CD14-positive monocyte (primary cell): ENCODE measurements around the gene CDKAL1. TPM values are rescaled to one million over a fixed set of nuclear protein-coding genes. Genes with fewer than 3 reads are reported as not detected.

ENCODE experiments used
- DNase-seq, 3 donors: peaks; one replicate each; pipeline ENCODE4 v3.0.0-alpha.2; 2011 to 2022
- H2AFZ ChIP-seq: 2 replicates; pipeline ENCODE4 v1.6.0; 2012; ENCODE audit warnings: mild to moderate bottlenecking, low read depth, low read length, inconsistent platforms; ENCODE audit not compliant: insufficient read depth, poor library complexity, severe bottlenecking
- H3K27ac ChIP-seq, 2 donors: 1 replicate in 1 of 2; 2 replicates in 1 of 2; pipeline ENCODE4 v1.5.1; 2012 to 2013; ENCODE audit warnings: low read length in 2 of 2, control low read depth in 1 of 2, inconsistent platforms in 1 of 2, low read depth in 1 of 2, mild to moderate bottlenecking in 1 of 2
- H3K27me3 ChIP-seq, 2 donors: one replicate each; pipeline versions ENCODE4 v1.6.0 to v1.6.1; 2011 to 2013; ENCODE audit warnings: low read length in 2 of 2; ENCODE audit not compliant: control insufficient read depth in 2 of 2, insufficient read depth in 2 of 2
- H3K36me3 ChIP-seq, 2 donors: replicated peaks in 1 of 2; 1 replicate in 1 of 2; 2 replicates in 1 of 2; pipeline versions ENCODE4 v1.5.1 to v1.6.1; 2012 to 2013; ENCODE audit warnings: low read length in 2 of 2, control low read depth in 1 of 2, inconsistent platforms in 1 of 2, mild to moderate bottlenecking in 1 of 2; ENCODE audit not compliant: insufficient read depth in 2 of 2, control insufficient read depth in 1 of 2
- H3K4me1 ChIP-seq, 2 donors: 1 replicate in 1 of 2; 2 replicates in 1 of 2; pipeline versions ENCODE4 v1.5.1 to v1.6.1; 2012 to 2013; ENCODE audit warnings: low read length in 2 of 2, control low read depth in 1 of 2, inconsistent platforms in 1 of 2, mild to moderate bottlenecking in 1 of 2, moderate library complexity in 1 of 2; ENCODE audit not compliant: insufficient read depth in 2 of 2, control insufficient read depth in 1 of 2
- H3K4me2 ChIP-seq: replicated peaks from 2 replicates; pipeline ENCODE3; 2012; ENCODE audit warnings: low read length, moderate library complexity, mild to moderate bottlenecking; ENCODE audit not compliant: poor library complexity, severe bottlenecking; ENCODE audit errors: extremely low read depth
- H3K4me3 ChIP-seq, 3 experiments: fragments of 200-600 bp in 1 of 3; sonication (generic) in 1 of 3; replicated peaks in 1 of 3; 1 replicate in 2 of 3; 2 replicates in 1 of 3; pipeline ENCODE4 v1.5.1; 2011 to 2013; ENCODE audit warnings: low read length in 3 of 3, mild to moderate bottlenecking in 3 of 3, control low read depth in 2 of 3, low read depth in 2 of 3, inconsistent platforms in 1 of 3, moderate library complexity in 1 of 3
- H3K79me2 ChIP-seq: 2 replicates; pipeline ENCODE4 v1.6.0; 2012; ENCODE audit warnings: mild to moderate bottlenecking, control low read depth, inconsistent platforms, low read length, moderate library complexity; ENCODE audit not compliant: insufficient read depth
- H3K9ac ChIP-seq: 2 replicates; pipeline ENCODE4 v1.6.0; 2017; ENCODE audit warnings: low read length, mild to moderate bottlenecking; ENCODE audit not compliant: insufficient read depth, poor library complexity, severe bottlenecking
- H3K9me3 ChIP-seq, 2 donors: replicated peaks in 1 of 2; 1 replicate in 1 of 2; 2 replicates in 1 of 2; pipeline versions ENCODE4 v1.5.1 to v1.6.1; 2012 to 2013; ENCODE audit warnings: low read length in 2 of 2, control low read depth in 1 of 2; ENCODE audit not compliant: control insufficient read depth in 1 of 2, insufficient read depth in 1 of 2
- H4K20me1 ChIP-seq: 2 replicates; pipeline ENCODE4 v1.6.0; 2012; ENCODE audit warnings: mild to moderate bottlenecking, low read length, control low read depth, moderate library complexity; ENCODE audit not compliant: insufficient read depth
- H3K27ac Mint-ChIP-seq, 7 donors: one replicate each; pipeline ENCODE4 v1.8.0; 2020; ENCODE audit warnings: mild to moderate bottlenecking in 7 of 7, mixed read lengths in 7 of 7, moderate library complexity in 6 of 7, inconsistent platforms in 2 of 7
- H3K27me3 Mint-ChIP-seq, 3 donors: one replicate each; pipeline ENCODE4 v1.8.0; 2021 to 2022; ENCODE audit warnings: low read depth in 3 of 3, mild to moderate bottlenecking in 3 of 3, mixed read lengths in 3 of 3, moderate library complexity in 3 of 3, inconsistent platforms in 1 of 3
- H3K36me3 Mint-ChIP-seq, 2 donors: one replicate each; pipeline ENCODE4 v1.8.0; 2020; ENCODE audit warnings: mixed read lengths in 2 of 2, inconsistent platforms in 1 of 2, mild to moderate bottlenecking in 1 of 2
- H3K4me1 Mint-ChIP-seq: one replicate; pipeline ENCODE4 v1.8.0; 2020; ENCODE audit warnings: mild to moderate bottlenecking, mixed read lengths
- H3K4me3 Mint-ChIP-seq, 2 donors: one replicate each; pipeline ENCODE4 v1.8.0; 2020; ENCODE audit warnings: mild to moderate bottlenecking in 2 of 2, mixed read lengths in 2 of 2, moderate library complexity in 1 of 2
- H3K9me3 Mint-ChIP-seq, 7 donors: one replicate each; pipeline ENCODE4 v1.8.0; 2020 to 2022; ENCODE audit warnings: mixed read lengths in 7 of 7, mild to moderate bottlenecking in 6 of 7, moderate library complexity in 6 of 7, inconsistent platforms in 2 of 7
- WGBS: methylation state at CpG from one replicate; pipeline ENCODE4 v1.1.5; 2013; ENCODE audit warnings: missing lambda C conversion rate; ENCODE audit not compliant: insufficient coverage; 5-methylcytosine and 5-hydroxymethylcytosine counted together
- intact Hi-C, 2 donors: fragments of 100-400 bp; cut with micrococcal nuclease; formaldehyde crosslinking; loops; one replicate each; pipeline versions ENCODE4 v1.15.0 to v1.15.1; 2023
- polyA plus RNA-seq, 3 donors: library from polyadenylated mRNA; depleted of rRNA in 1 of 3; unstranded in 2 of 3; stranded (reverse) in 1 of 3; fragments of 300-500 nt in 2 of 3; fragments of >200 nt in 1 of 3; fragmentation: Illumina TruSeq in 2 of 3; gene quantifications; 1 replicate in 2 of 3; 2 replicates in 1 of 3; pipeline ENCODE4 v1.2.3, GENCODE V29; 2012 to 2021
- TF ChIP-seq, protein P1 (sequence below): fragments of 200-600 bp; IDR thresholded peaks from one replicate; pipeline ENCODE4 v1.8.0; 2022; ENCODE audit warnings: antibody characterized with exemption, mild to moderate bottlenecking

Gene CDKAL1
- polyA plus RNA-seq, 3 donors: 3.2 to 12.4 (median 8.3) TPM

DNA sequence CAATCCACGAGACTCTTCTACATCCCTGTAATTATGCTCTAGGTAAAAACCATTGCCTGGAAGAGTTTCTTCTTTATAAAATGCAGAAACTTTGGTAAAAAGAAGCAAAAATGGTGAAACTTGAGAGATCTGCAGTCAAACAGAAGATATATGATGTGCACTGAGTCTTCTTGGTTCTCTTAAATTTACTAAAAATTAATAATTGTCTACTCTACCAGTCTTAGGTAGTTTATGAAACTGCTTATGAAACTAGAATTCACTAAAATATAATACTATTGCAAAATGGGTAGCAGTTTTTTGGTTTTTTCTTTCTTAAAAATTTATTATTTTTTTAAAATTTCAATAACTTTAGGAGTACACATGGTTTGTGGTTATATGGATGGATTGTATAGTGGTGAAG, 540.2 kb downstream of the CDKAL1 start:
- H2AFZ ChIP-seq: no peak overlapping the region
- H3K27ac ChIP-seq: no peak overlapping the region
- H3K4me1 Mint-ChIP-seq: no peaks in the 10 kb centered on the region
- H3K36me3 Mint-ChIP-seq: peaks cover 7 to 29% of the 10 kb centered on the region in 2 donors
- H3K27me3 Mint-ChIP-seq: no peaks in the 10 kb centered on the region
- H3K79me2 ChIP-seq: no peaks in the 10 kb centered on the region
- peaks cover 7 to 15% of the 10 kb centered on the region in 2 donors for H3K9me3 ChIP-seq
- peaks cover 14 to 31% (median 25%) of the 10 kb centered on the region in 7 donors for H3K9me3 Mint-ChIP-seq
- H3K36me3 ChIP-seq: no peaks in the 10 kb centered on the region
- H3K9ac ChIP-seq: no peak overlapping the region
- H4K20me1 ChIP-seq: no peaks in the 10 kb centered on the region
- no CpG with 5 or more reads among the region's 1 CpG for WGBS
- no peaks in the 10 kb centered on the region for H3K4me1 ChIP-seq
- no peak overlapping the region for H3K4me3 Mint-ChIP-seq
- DNase-seq: no peak
- TF ChIP-seq, protein P1, sequence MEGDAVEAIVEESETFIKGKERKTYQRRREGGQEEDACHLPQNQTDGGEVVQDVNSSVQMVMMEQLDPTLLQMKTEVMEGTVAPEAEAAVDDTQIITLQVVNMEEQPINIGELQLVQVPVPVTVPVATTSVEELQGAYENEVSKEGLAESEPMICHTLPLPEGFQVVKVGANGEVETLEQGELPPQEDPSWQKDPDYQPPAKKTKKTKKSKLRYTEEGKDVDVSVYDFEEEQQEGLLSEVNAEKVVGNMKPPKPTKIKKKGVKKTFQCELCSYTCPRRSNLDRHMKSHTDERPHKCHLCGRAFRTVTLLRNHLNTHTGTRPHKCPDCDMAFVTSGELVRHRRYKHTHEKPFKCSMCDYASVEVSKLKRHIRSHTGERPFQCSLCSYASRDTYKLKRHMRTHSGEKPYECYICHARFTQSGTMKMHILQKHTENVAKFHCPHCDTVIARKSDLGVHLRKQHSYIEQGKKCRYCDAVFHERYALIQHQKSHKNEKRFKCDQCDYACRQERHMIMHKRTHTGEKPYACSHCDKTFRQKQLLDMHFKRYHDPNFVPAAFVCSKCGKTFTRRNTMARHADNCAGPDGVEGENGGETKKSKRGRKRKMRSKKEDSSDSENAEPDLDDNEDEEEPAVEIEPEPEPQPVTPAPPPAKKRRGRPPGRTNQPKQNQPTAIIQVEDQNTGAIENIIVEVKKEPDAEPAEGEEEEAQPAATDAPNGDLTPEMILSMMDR: no peak
- H3K27ac Mint-ChIP-seq: no peak overlapping the region
- intact Hi-C loops: no loop called here
- H3K4me2 ChIP-seq: no peak overlapping the region
- no peaks in the 10 kb centered on the region for H3K27me3 ChIP-seq
- H3K4me3 ChIP-seq: no peak overlapping the region

DNA sequence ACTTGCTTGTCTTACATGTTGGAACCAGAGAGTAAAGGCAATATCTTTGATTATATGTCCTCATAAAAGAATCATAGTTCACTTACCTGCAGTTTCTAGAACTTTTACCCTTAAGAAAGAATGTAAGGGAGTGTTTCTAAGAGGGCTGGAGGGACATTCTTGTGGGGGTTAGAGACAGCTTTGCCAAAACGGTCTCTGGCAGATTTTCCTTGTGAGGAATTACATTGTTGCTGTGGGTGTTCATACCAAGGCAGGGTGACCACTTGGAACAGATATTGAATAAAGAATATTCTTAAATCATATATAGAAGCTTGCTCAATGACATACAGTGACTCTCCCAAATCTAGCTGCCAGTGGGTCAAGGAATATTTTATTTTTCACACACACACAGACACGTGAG, 541.7 kb downstream of the CDKAL1 start:
- Mint-ChIP-seq H3K9me3 (peaks cover 10 to 30% (median 18%) of the 10 kb centered on the region in 7 donors), H3K4me3 (no peak overlapping the region), H3K4me1 (no peaks in the 10 kb centered on the region), H3K27me3 (no peaks in the 10 kb centered on the region), H3K36me3 (peaks cover 9 to 29% of the 10 kb centered on the region in 2 donors), H3K27ac (no peak overlapping the region)
- intact Hi-C loops: no loop called here
- no peaks in the 10 kb centered on the region for H3K36me3 ChIP-seq
- H2AFZ ChIP-seq: no peak overlapping the region
- no peak overlapping the region for H3K4me3 ChIP-seq
- H3K27ac ChIP-seq: no peak overlapping the region
- no peaks in the 10 kb centered on the region for H3K79me2 ChIP-seq
- no peaks in the 10 kb centered on the region for H3K27me3 ChIP-seq
- H3K4me2 ChIP-seq: no peak overlapping the region
- TF ChIP-seq, protein P1: no peak
- no CpG with 5 or more reads among the region's 2 CpGs for WGBS
- no peaks in the 10 kb centered on the region for H3K4me1 ChIP-seq
- no peak for DNase-seq
- peaks cover 4 to 15% of the 10 kb centered on the region in 2 donors for H3K9me3 ChIP-seq
- H3K9ac ChIP-seq: no peak overlapping the region
- no peaks in the 10 kb centered on the region for H4K20me1 ChIP-seq
